Astrocyte (in vitro differentiated cells and primary cell): Measurements from ENCODE around the gene ZSCAN9. TPM values are rescaled to one million over a fixed set of nuclear protein-coding genes. Genes with fewer than 3 reads are reported as not detected.

Experiments
- DNase-seq: peaks from one replicate; pipeline ENCODE4 v3.0.0-alpha.2; 2010; ENCODE audit warnings: low read depth
- FAIRE-seq: peaks from 2 replicates; lab custom pipeline; 2011; peaks lifted over from hg19 to GRCh38; lab: Jason Lieb, UNC
- H2AFZ ChIP-seq: 2 replicates; pipeline ENCODE4 v1.6.0; 2012; ENCODE audit warnings: low read depth, low read length, inconsistent platforms
- H3K27ac ChIP-seq: 2 replicates; pipeline ENCODE4 v1.5.1; 2011; ENCODE audit warnings: low read depth, low read length, inconsistent platforms
- H3K27me3 ChIP-seq: 2 replicates; pipeline ENCODE4 v1.6.0; 2011; ENCODE audit warnings: low read length, inconsistent platforms; ENCODE audit not compliant: insufficient read depth
- H3K36me3 ChIP-seq: 2 replicates; pipeline ENCODE4 v1.5.1; 2011; ENCODE audit warnings: low read length, inconsistent platforms; ENCODE audit not compliant: insufficient read depth
- H3K4me1 ChIP-seq: 2 replicates; pipeline ENCODE4 v1.5.1; 2011; ENCODE audit warnings: low read length, inconsistent platforms; ENCODE audit not compliant: insufficient read depth
- H3K4me2 ChIP-seq: 2 replicates; pipeline ENCODE4 v1.6.0; 2012; ENCODE audit warnings: low read length, inconsistent platforms
- H3K4me3 ChIP-seq: 2 replicates; pipeline ENCODE4 v1.5.1; 2011; ENCODE audit warnings: low read depth, mild to moderate bottlenecking, low read length, inconsistent platforms; ENCODE audit not compliant: insufficient read depth
- H3K79me2 ChIP-seq: 2 replicates; pipeline ENCODE4 v1.6.0; 2012; ENCODE audit warnings: mild to moderate bottlenecking, low read length, inconsistent platforms; ENCODE audit not compliant: insufficient read depth
- H3K9ac ChIP-seq: 2 replicates; pipeline ENCODE4 v1.6.0; 2012; ENCODE audit warnings: mild to moderate bottlenecking, low read length, inconsistent platforms
- H3K9me3 ChIP-seq: 2 replicates; pipeline ENCODE4 v1.5.1; 2012; ENCODE audit warnings: low read depth, mild to moderate bottlenecking, low read length, inconsistent platforms; ENCODE audit not compliant: insufficient read depth
- H4K20me1 ChIP-seq: 2 replicates; pipeline ENCODE4 v1.6.0; 2012; ENCODE audit warnings: low read length, inconsistent platforms; ENCODE audit not compliant: insufficient read depth
- H3K27ac Mint-ChIP-seq: one replicate; pipeline ENCODE4 v1.8.0; 2021; ENCODE audit warnings: mild to moderate bottlenecking, mixed read lengths; ENCODE audit not compliant: unreplicated experiment
- H3K27me3 Mint-ChIP-seq: one replicate; pipeline ENCODE4 v1.8.0; 2021; ENCODE audit warnings: low read depth, mixed read lengths; ENCODE audit not compliant: unreplicated experiment
- H3K36me3 Mint-ChIP-seq: one replicate; pipeline ENCODE4 v1.8.0; 2021; ENCODE audit warnings: low read depth, mixed read lengths; ENCODE audit not compliant: unreplicated experiment
- H3K4me1 Mint-ChIP-seq: one replicate; pipeline ENCODE4 v1.8.0; 2021; ENCODE audit warnings: low read depth, mixed read lengths; ENCODE audit not compliant: unreplicated experiment
- H3K4me3 Mint-ChIP-seq: one replicate; pipeline ENCODE4 v1.8.0; 2021; ENCODE audit warnings: mild to moderate bottlenecking, moderate library complexity, mixed read lengths; ENCODE audit not compliant: unreplicated experiment
- H3K9me3 Mint-ChIP-seq: one replicate; pipeline ENCODE4 v1.8.0; 2021; ENCODE audit warnings: mild to moderate bottlenecking, mixed read lengths; ENCODE audit not compliant: unreplicated experiment
- EZH2 ChIP-seq: IDR thresholded peaks from 2 replicates; pipeline ENCODE4 v1.6.1; 2012; ENCODE audit warnings: mild to moderate bottlenecking, low read length, inconsistent platforms; ENCODE audit not compliant: insufficient read depth
- total RNA-seq: library from RNA; stranded (reverse); gene quantifications from 2 replicates; pipeline ENCODE4 v1.2.1, GENCODE V29; 2021
- TF ChIP-seq, protein P1 (sequence below): IDR thresholded peaks from 2 replicates; pipeline ENCODE4 v1.5.1; 2011; ENCODE audit warnings: low read depth, mild to moderate bottlenecking, inconsistent platforms, low read length, moderate library complexity; ENCODE audit not compliant: insufficient read depth

The ZSCAN9 gene
- total RNA-seq, 1 donor from 2014 or later = 16.9 TPM

DNA sequence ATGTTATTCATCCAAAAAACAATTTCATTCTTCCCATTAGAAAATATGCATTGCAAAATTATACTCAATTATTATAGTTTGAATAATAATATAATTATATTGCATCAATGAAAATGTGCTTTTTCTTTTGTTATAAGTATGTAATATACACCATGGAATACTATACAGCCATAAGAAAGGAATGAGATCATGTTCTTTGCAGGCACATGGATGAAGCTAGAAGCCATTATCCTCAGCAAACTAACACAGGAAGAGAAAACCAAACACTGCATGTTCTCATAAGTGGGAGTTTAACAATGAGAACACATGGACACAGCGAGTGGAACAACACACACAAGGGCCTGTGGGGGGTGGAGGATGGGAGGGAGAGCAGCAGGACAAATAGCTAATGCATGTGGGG lies 32.0 kb downstream of the ZSCAN9 start:
- Mint-ChIP-seq H3K4me3 (no peak overlapping the region), H3K36me3 (no peaks in the 10 kb centered on the region), H3K27me3 (peaks cover 8% of the 10 kb centered on the region), H3K4me1 (peaks cover 4% of the 10 kb centered on the region), H3K9me3 (no peaks in the 10 kb centered on the region), H3K27ac (no peak overlapping the region)
- FAIRE-seq = no peak
- H3K4me3 ChIP-seq = no peak overlapping the region
- H3K4me1 ChIP-seq = peaks cover 6% of the 10 kb centered on the region
- H4K20me1 ChIP-seq = no peaks in the 10 kb centered on the region
- H3K27ac ChIP-seq = no peak overlapping the region
- H3K36me3 ChIP-seq = no peaks in the 10 kb centered on the region
- H3K4me2 ChIP-seq = no peak overlapping the region
- no peak overlapping the region for H3K9ac ChIP-seq
- peaks cover under 1% of the 10 kb centered on the region for H3K79me2 ChIP-seq
- no peak for DNase-seq
- H2AFZ ChIP-seq = no peak overlapping the region
- TF ChIP-seq, protein P1, sequence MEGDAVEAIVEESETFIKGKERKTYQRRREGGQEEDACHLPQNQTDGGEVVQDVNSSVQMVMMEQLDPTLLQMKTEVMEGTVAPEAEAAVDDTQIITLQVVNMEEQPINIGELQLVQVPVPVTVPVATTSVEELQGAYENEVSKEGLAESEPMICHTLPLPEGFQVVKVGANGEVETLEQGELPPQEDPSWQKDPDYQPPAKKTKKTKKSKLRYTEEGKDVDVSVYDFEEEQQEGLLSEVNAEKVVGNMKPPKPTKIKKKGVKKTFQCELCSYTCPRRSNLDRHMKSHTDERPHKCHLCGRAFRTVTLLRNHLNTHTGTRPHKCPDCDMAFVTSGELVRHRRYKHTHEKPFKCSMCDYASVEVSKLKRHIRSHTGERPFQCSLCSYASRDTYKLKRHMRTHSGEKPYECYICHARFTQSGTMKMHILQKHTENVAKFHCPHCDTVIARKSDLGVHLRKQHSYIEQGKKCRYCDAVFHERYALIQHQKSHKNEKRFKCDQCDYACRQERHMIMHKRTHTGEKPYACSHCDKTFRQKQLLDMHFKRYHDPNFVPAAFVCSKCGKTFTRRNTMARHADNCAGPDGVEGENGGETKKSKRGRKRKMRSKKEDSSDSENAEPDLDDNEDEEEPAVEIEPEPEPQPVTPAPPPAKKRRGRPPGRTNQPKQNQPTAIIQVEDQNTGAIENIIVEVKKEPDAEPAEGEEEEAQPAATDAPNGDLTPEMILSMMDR = no peak
- no peak for TF ChIP-seq EZH2
- peaks cover 5% of the 10 kb centered on the region for H3K27me3 ChIP-seq
- H3K9me3 ChIP-seq = peaks cover 15% of the 10 kb centered on the region

DNA sequence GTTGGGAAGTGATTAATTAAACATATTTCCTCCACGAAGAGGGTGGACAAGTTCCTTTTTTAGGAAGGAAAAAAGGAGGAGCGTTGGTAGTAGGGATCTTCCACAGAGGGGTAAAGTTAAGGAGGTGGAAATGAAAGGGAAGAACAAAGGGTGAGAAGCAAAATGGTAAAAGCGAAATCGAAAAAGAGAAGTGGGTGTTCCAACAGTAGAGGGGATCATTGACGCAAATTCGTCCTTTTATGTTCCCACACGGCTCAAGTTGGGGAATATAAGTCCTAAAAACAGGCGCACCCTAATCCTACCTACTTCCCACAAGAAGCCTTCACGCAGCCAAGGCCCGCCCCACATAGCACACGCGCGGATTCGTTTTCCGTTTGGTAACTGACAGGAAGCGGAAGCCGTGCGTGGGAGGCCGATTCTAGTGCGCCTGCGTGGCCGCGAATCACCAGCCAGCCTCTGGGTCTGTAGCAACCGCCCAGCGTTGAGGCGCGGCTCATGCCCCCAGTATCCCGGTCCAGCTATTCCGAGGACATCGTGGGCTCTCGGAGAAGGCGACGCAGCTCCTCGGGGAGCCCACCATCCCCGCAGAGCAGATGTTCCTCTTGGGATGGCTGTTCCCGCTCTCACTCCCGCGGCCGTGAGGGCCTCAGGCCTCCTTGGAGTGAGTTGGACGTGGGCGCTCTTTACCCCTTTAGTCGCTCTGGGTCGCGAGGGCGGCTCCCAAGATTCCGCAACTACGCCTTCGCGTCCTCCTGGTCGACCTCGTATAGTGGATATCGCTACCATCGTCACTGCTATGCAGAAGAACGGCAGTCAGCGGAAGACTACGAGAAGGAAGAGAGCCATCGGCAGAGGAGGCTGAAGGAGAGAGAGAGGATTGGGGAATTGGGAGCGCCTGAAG lies 34.1 kb downstream of the ZSCAN9 start, which contains the start of gene NKAPL:
Gene NKAPL (plus strand): TSS at position 421 of the 901 bp plus-strand sequence. CDS start 75 bp downstream, at position 496.
- H3K36me3 ChIP-seq = no peaks in the 10 kb centered on the region
- peaks cover 8% of the 10 kb centered on the region for H3K27me3 Mint-ChIP-seq
- H3K4me2 ChIP-seq = peak within 1 kb of the TSS; percentile 82
- DNase-seq (peak; percentile 51), FAIRE-seq (peak; percentile 34)
- no peaks in the 10 kb centered on the region for H3K9me3 Mint-ChIP-seq
- no peak for TF ChIP-seq EZH2
- TF ChIP-seq, protein P1 = no peak
- no peaks in the 10 kb centered on the region for H4K20me1 ChIP-seq
- no peak within 1 kb of the TSS for H3K4me3 Mint-ChIP-seq
- peaks cover 15% of the 10 kb centered on the region for H3K9me3 ChIP-seq
- peaks cover 5% of the 10 kb centered on the region for H3K27me3 ChIP-seq
- H3K4me3 ChIP-seq = peak within 1 kb of the TSS; percentile 62
- no peaks in the 10 kb centered on the region for H3K79me2 ChIP-seq
- no peak within 1 kb of the TSS for H3K9ac ChIP-seq
- H3K4me1 Mint-ChIP-seq = no peaks in the 10 kb centered on the region
- no peak within 1 kb of the TSS for H3K27ac ChIP-seq
- H3K36me3 Mint-ChIP-seq = no peaks in the 10 kb centered on the region
- no peaks in the 10 kb centered on the region for H3K4me1 ChIP-seq
- no peak within 1 kb of the TSS for H3K27ac Mint-ChIP-seq
- peak within 1 kb of the TSS; percentile 97 for H2AFZ ChIP-seq
